ENCODE data around the gene MRM3. TPM values are rescaled to one million over a fixed set of nuclear protein-coding genes. Genes with fewer than 3 reads are reported as not detected.

The MRM3 gene
- total RNA-seq, 1 donor from 2014 or later: 10.4 TPM

- Mint-ChIP-seq H3K27me3 (ENCODE audit: unreplicated experiment) (no peaks in the 10 kb centered on the region), H3K9me3 (ENCODE audit: unreplicated experiment) (no peaks in the 10 kb centered on the region), H3K27ac (ENCODE audit: unreplicated experiment) (no peak overlapping the region), H3K36me3 (ENCODE audit: unreplicated experiment) (peaks cover 42% of the 10 kb centered on the region), H3K4me1 (ENCODE audit: unreplicated experiment) (no peaks in the 10 kb centered on the region), H3K4me3 (ENCODE audit: unreplicated experiment) (no peak overlapping the region)
- DNase-seq (ENCODE audit: extremely low spot score, unreplicated experiment): no peak
- TF ChIP-seq, protein P1, sequence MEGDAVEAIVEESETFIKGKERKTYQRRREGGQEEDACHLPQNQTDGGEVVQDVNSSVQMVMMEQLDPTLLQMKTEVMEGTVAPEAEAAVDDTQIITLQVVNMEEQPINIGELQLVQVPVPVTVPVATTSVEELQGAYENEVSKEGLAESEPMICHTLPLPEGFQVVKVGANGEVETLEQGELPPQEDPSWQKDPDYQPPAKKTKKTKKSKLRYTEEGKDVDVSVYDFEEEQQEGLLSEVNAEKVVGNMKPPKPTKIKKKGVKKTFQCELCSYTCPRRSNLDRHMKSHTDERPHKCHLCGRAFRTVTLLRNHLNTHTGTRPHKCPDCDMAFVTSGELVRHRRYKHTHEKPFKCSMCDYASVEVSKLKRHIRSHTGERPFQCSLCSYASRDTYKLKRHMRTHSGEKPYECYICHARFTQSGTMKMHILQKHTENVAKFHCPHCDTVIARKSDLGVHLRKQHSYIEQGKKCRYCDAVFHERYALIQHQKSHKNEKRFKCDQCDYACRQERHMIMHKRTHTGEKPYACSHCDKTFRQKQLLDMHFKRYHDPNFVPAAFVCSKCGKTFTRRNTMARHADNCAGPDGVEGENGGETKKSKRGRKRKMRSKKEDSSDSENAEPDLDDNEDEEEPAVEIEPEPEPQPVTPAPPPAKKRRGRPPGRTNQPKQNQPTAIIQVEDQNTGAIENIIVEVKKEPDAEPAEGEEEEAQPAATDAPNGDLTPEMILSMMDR (IDR thresholded peaks at IDR 0.05): no peak
These were observed 22.2 kb upstream of the MRM3 start for GRCh38 chr17:759964-760363.

DNA sequence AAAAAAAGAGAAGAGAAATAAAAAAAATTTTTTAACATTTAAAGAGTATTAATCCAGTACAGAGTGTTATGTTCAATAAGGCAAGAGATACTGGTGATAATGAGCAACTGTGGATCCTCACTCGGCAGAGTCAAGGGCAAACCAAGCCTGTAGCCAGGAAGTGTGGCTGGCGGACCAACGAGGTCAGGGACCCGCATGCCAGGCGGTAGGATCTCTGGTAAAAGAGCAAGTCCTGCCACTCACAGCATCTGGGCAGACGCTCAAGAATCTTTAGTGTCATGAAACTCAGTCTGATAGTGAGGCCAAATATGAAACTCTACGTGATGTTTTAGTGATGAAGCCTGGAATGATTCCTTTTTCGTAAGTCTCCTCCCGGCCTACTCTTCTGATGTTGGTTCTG, 21.8 kb upstream of the MRM3 start:
- TF ChIP-seq, protein P1 (IDR thresholded peaks at IDR 0.05): no peak
- no peak for DNase-seq (ENCODE audit: extremely low spot score, unreplicated experiment)
- H3K4me1 Mint-ChIP-seq (ENCODE audit: unreplicated experiment): no peaks in the 10 kb centered on the region
- H3K4me3 Mint-ChIP-seq (ENCODE audit: unreplicated experiment): no peak overlapping the region
- H3K27ac Mint-ChIP-seq (ENCODE audit: unreplicated experiment): no peak overlapping the region
- H3K27me3 Mint-ChIP-seq (ENCODE audit: unreplicated experiment): no peaks in the 10 kb centered on the region
- no peaks in the 10 kb centered on the region for H3K9me3 Mint-ChIP-seq (ENCODE audit: unreplicated experiment)
- peaks cover 46% of the 10 kb centered on the region for H3K36me3 Mint-ChIP-seq (ENCODE audit: unreplicated experiment)

GRCh38 chr17:767076-767475, 15.1 kb upstream of the MRM3 start:
- Mint-ChIP-seq H3K36me3 (ENCODE audit: unreplicated experiment) (peaks cover 49% of the 10 kb centered on the region), H3K27me3 (ENCODE audit: unreplicated experiment) (no peaks in the 10 kb centered on the region), H3K4me3 (ENCODE audit: unreplicated experiment) (no peak overlapping the region), H3K9me3 (ENCODE audit: unreplicated experiment) (no peaks in the 10 kb centered on the region), H3K27ac (ENCODE audit: unreplicated experiment) (no peak overlapping the region), H3K4me1 (ENCODE audit: unreplicated experiment) (no peaks in the 10 kb centered on the region)
- TF ChIP-seq, protein P1 (IDR thresholded peaks at IDR 0.05): no peak
- no peak for DNase-seq (ENCODE audit: extremely low spot score, unreplicated experiment)

- Mint-ChIP-seq H3K9me3 (ENCODE audit: unreplicated experiment) (no peaks in the 10 kb centered on the region), H3K27ac (ENCODE audit: unreplicated experiment) (no peak overlapping the region), H3K4me1 (ENCODE audit: unreplicated experiment) (peaks cover 21% of the 10 kb centered on the region), H3K27me3 (ENCODE audit: unreplicated experiment) (no peaks in the 10 kb centered on the region), H3K4me3 (ENCODE audit: unreplicated experiment) (no peak overlapping the region), H3K36me3 (ENCODE audit: unreplicated experiment) (peaks cover 51% of the 10 kb centered on the region)
- no peak for DNase-seq (ENCODE audit: extremely low spot score, unreplicated experiment)
- TF ChIP-seq, protein P1 (IDR thresholded peaks at IDR 0.05): no peak
These were observed 9.1 kb upstream of the MRM3 start for GRCh38 chr17:773016-773415.

GRCh38 chr17:773467-774312, 8.5 kb upstream of the MRM3 start:
- no peak for DNase-seq (ENCODE audit: extremely low spot score, unreplicated experiment)
- no peak overlapping the region for H3K4me3 Mint-ChIP-seq (ENCODE audit: unreplicated experiment)
- TF ChIP-seq, protein P1 (IDR thresholded peaks at IDR 0.05): no peak
- peak overlapping the region; percentile 74 for H3K27ac Mint-ChIP-seq (ENCODE audit: unreplicated experiment)
- H3K27me3 Mint-ChIP-seq (ENCODE audit: unreplicated experiment): no peaks in the 10 kb centered on the region
- peaks cover 21% of the 10 kb centered on the region for H3K4me1 Mint-ChIP-seq (ENCODE audit: unreplicated experiment)
- no peaks in the 10 kb centered on the region for H3K9me3 Mint-ChIP-seq (ENCODE audit: unreplicated experiment)
- peaks cover 54% of the 10 kb centered on the region for H3K36me3 Mint-ChIP-seq (ENCODE audit: unreplicated experiment)
